ENCODE results near the gene LDB2.

- TF ChIP-seq POLR2A (IDR thresholded peaks at IDR 0.05), result no peak
- no peak for TF ChIP-seq CTCF (IDR thresholded peaks at IDR 0.05)
Measured at GRCh38 chr4:16733509-16733908, 164.9 kb downstream of the LDB2 start.

Data from breast epithelium (tissue), 3 donors.